T47D (cell line): Measurements from ENCODE around the gene SCN3B.

ENCODE experiments used
- DNase-seq, 2 experiments: peaks; one replicate each; pipeline versions ENCODE4 v3.0.0 to v3.0.0-alpha.2; 2011 to 2012; ENCODE audit warnings: low read depth in 1 of 2, low spot score in 1 of 2
- JUND ChIP-seq: IDR thresholded peaks from 2 replicates; pipeline ENCODE4 v1.6.1; 2012; ENCODE audit warnings: low read depth
- in situ Hi-C: cut with HindIII; loops from 2 replicates; pipeline ENCODE4 v1.10.0; 2016; ENCODE audit warnings: low sequenced_read_pairs, low pct_unique_long_range_greater_than_20kb

The SCN3B gene

GRCh38 chr11:123611698-123612097 is 42.7 kb downstream of the SCN3B start:
- TF ChIP-seq JUND = no peak
- in situ Hi-C loops = no loop called here
- DNase-seq = no peak

GRCh38 chr11:123608945-123609344 is 45.5 kb downstream of the SCN3B start:
- TF ChIP-seq JUND = no peak
- in situ Hi-C loops = no loop called here
- DNase-seq = no peak

- DNase-seq = no peak
- in situ Hi-C loops = no loop called here
- no peak for TF ChIP-seq JUND
These were observed 46.1 kb downstream of the SCN3B start for GRCh38 chr11:123608371-123608770.

GRCh38 chr11:123607781-123608180 is 46.6 kb downstream of the SCN3B start:
- in situ Hi-C loops = no loop called here
- TF ChIP-seq JUND = no peak
- DNase-seq = no peak

GRCh38 chr11:123603666-123604065 is 50.8 kb downstream of the SCN3B start:
- TF ChIP-seq JUND = no peak
- DNase-seq = no peak
- in situ Hi-C loops = no loop called here

- in situ Hi-C loops = no loop called here
- no peak for DNase-seq
- TF ChIP-seq JUND = no peak
These were observed 52.7 kb downstream of the SCN3B start for GRCh38 chr11:123601743-123602142.

- no peak for DNase-seq
- in situ Hi-C loops = no loop called here
- TF ChIP-seq JUND = no peak
These were observed 53.3 kb downstream of the SCN3B start for GRCh38 chr11:123601136-123601535.

- in situ Hi-C loops = no loop called here
- DNase-seq = no peak
- TF ChIP-seq JUND = no peak
These were observed 56.6 kb downstream of the SCN3B start for GRCh38 chr11:123597859-123598258.

- no peak for DNase-seq
- in situ Hi-C loops = no loop called here
- TF ChIP-seq JUND = no peak
These were observed 59.5 kb downstream of the SCN3B start for GRCh38 chr11:123594921-123595320.

- DNase-seq = no peak
- in situ Hi-C loops = no loop called here
- TF ChIP-seq JUND = no peak
These were observed 60.1 kb downstream of the SCN3B start for GRCh38 chr11:123594188-123594901.

- no peak for DNase-seq
- in situ Hi-C loops = no loop called here
- TF ChIP-seq JUND = no peak
These were observed 60.9 kb downstream of the SCN3B start for GRCh38 chr11:123593570-123593969.

GRCh38 chr11:123590296-123590912 is 64.0 kb downstream of the SCN3B start:
- in situ Hi-C loops = no loop called here
- no peak for DNase-seq
- no peak for TF ChIP-seq JUND

- DNase-seq = no peak
These were observed 65.6 kb downstream of the SCN3B start for GRCh38 chr11:123588864-123589262.

More at GRCh38 chr11:123588864-123589262, 65.6 kb downstream of the SCN3B start:
- in situ Hi-C loops = no loop called here
- TF ChIP-seq JUND = no peak
